ENCODE data around the gene FNBP1L. TPM values are rescaled to one million over a fixed set of nuclear protein-coding genes. Genes with fewer than 3 reads are reported as not detected.

The FNBP1L gene
- total and polyA plus RNA-seq, 2 of the 8 experiments (the other 6 are each of a cell fraction or from before 2014, with no cell fraction given), result 48.9 to 95.9 TPM

- no peak overlapping the region for H3K14ac ChIP-seq (ENCODE audit: insufficient read length)
- no peak overlapping the region for H3K4me2 ChIP-seq (ENCODE audit: insufficient read depth in 1 of 2, low read depth in 2 of 2, low read length in 2 of 2)
- H3K27me3 ChIP-seq (replicated peaks in 1 of 4; ENCODE audit: control insufficient read depth in 3 of 4, extremely low read depth in 1 of 4, insufficient read depth in 3 of 4, low read length in 3 of 4), result no peaks in the 10 kb centered on the region
- no peak for DNase-seq (ENCODE audit: low read depth in 1 of 2, low spot score in 2 of 2)
- ChIA-PET CTCF (ENCODE audit: partially characterized antibody) (no interaction called here), POLR2A (ENCODE audit: partially characterized antibody) (no interaction called here)
- H3K18ac ChIP-seq (ENCODE audit: extremely low read depth, low read length), result no peak overlapping the region
- H3K79me1 ChIP-seq (ENCODE audit: low read depth, low read length), result no peaks in the 10 kb centered on the region
- no peaks in the 10 kb centered on the region for H4K20me1 ChIP-seq (replicated peaks in 1 of 2; ENCODE audit: control insufficient read depth in 1 of 2, insufficient read depth in 2 of 2, low read length in 2 of 2)
- H3K79me2 ChIP-seq (ENCODE audit: control insufficient read depth in 1 of 2, insufficient read depth in 2 of 2, low read length in 2 of 2), result no peaks in the 10 kb centered on the region
- H3K4ac ChIP-seq (replicated peaks; ENCODE audit: insufficient read length, low read depth, low read length), result no peak overlapping the region
- no peaks in the 10 kb centered on the region for H3K23me2 ChIP-seq (ENCODE audit: low read depth, low read length)
- no peak overlapping the region for H2BK5ac ChIP-seq (ENCODE audit: low read depth, low read length)
- H2BK12ac ChIP-seq (ENCODE audit: low read depth, low read length), result no peak overlapping the region
- no peak overlapping the region for H4K91ac ChIP-seq (replicated peaks; ENCODE audit: insufficient read length, low read length)
- no peak overlapping the region for H3K9ac ChIP-seq (replicated peaks in 1 of 4; ENCODE audit: extremely low read depth in 1 of 4, low read depth in 3 of 4, low read length in 3 of 4)
- FAIRE-seq, result no peak
- H3K27ac ChIP-seq (ENCODE audit: low read depth, low read length), result no peak overlapping the region
- no peaks in the 10 kb centered on the region for H3K9me3 ChIP-seq (ENCODE audit: insufficient read depth in 2 of 2, low read depth in 1 of 2, low read length in 1 of 2)
- H3K4me1 ChIP-seq (replicated peaks in 1 of 4; ENCODE audit: control insufficient read depth in 3 of 4, insufficient read depth in 4 of 4, low read length in 3 of 4), result no peaks in the 10 kb centered on the region
- TF ChIP-seq BACH1 (IDR thresholded peaks at IDR 0.05; ENCODE audit: low read length) (no peak), USF2 (IDR thresholded peaks at IDR 0.05; ENCODE audit: low read length) (no peak), CHD1 (IDR thresholded peaks at IDR 0.05; ENCODE audit: low read depth, low read length) (no peak), SP1 (IDR thresholded peaks at IDR 0.05; ENCODE audit: low read depth, low read length) (no peak), CHD2 (IDR thresholded peaks at IDR 0.05; ENCODE audit: low read length) (no peak), SIRT6 (IDR thresholded peaks at IDR 0.05; ENCODE audit: low read length) (no peak), ASH2L (IDR thresholded peaks at IDR 0.05; ENCODE audit: low read length) (no peak), SIX5 (IDR thresholded peaks at IDR 0.05; ENCODE audit: low read depth, low read length) (no peak), JUN (IDR thresholded peaks at IDR 0.05; ENCODE audit: low read depth, low read length) (no peak), E2F6 (IDR thresholded peaks at IDR 0.05) (no peak)
- H2BK120ac ChIP-seq (replicated peaks; ENCODE audit: low read depth, low read length), result no peak overlapping the region
- no peak overlapping the region for H3K23ac ChIP-seq (ENCODE audit: insufficient read length)
- no peak overlapping the region for H3K4me3 ChIP-seq (ENCODE audit: extremely low read depth in 1 of 4, insufficient read depth in 2 of 4, low read depth in 3 of 4, low read length in 4 of 4)
- no peak overlapping the region for H2BK20ac ChIP-seq (ENCODE audit: low read length)
- no peak overlapping the region for H2BK15ac ChIP-seq (ENCODE audit: low read length)
- H2AK5ac ChIP-seq (ENCODE audit: low read depth, low read length), result no peak overlapping the region
- peaks cover 0 to 43% (median 0%) of the 10 kb centered on the region in 4 experiments; a peak in 2 of 8 replicates for H3K36me3 ChIP-seq (ENCODE audit: control insufficient read depth in 2 of 4, insufficient read depth in 4 of 4, low read length in 3 of 4)
- no peak overlapping the region for H4K5ac ChIP-seq (ENCODE audit: insufficient read length, low read depth, low read length)
- no peak overlapping the region for H3K56ac ChIP-seq (replicated peaks; ENCODE audit: insufficient read length, low read depth, low read length)
- H2AFZ ChIP-seq (ENCODE audit: low read length), result no peak overlapping the region
- no peak overlapping the region for H4K8ac ChIP-seq (ENCODE audit: extremely low read depth, insufficient read depth, low read length)
These were observed 89.5 kb downstream of the FNBP1L start for GRCh38 chr1:93537396-93537795.

All from H1 (cell line).